ENCODE data around the gene GPR78.

The GPR78 gene

GRCh38 chr4:8601556-8601955, 21.4 kb downstream of the GPR78 start:
- DNase-seq = no peak

GRCh38 chr4:8602686-8603430, 22.7 kb downstream of the GPR78 start:
- no peak for DNase-seq

- no peak for DNase-seq
These were observed 23.7 kb downstream of the GPR78 start for GRCh38 chr4:8603931-8604330.

GRCh38 chr4:8605289-8605688, 25.1 kb downstream of the GPR78 start:
- DNase-seq = no peak

- no peak for DNase-seq
These were observed 26.3 kb downstream of the GPR78 start for GRCh38 chr4:8606476-8606875.

GRCh38 chr4:8606966-8607365, 26.8 kb downstream of the GPR78 start:
- DNase-seq = no peak

GRCh38 chr4:8607603-8608481, 27.6 kb downstream of the GPR78 start:
- peak in 1 of 2 donors; percentile 7 for DNase-seq

GRCh38 chr4:8608714-8609391, 28.7 kb downstream of the GPR78 start:
- no peak for DNase-seq

GRCh38 chr4:8609406-8609805, 29.2 kb downstream of the GPR78 start:
- no peak for DNase-seq

- DNase-seq = no peak
These were observed 29.7 kb downstream of the GPR78 start for GRCh38 chr4:8609824-8610350.

- no peak for DNase-seq
These were observed 30.8 kb downstream of the GPR78 start for GRCh38 chr4:8610858-8611616.

- no peak for DNase-seq
These were observed 32.5 kb downstream of the GPR78 start for GRCh38 chr4:8612646-8613045.

- no peak for DNase-seq
These were observed 33.5 kb downstream of the GPR78 start for GRCh38 chr4:8613421-8614364.

GRCh38 chr4:8614365-8615193, 34.4 kb downstream of the GPR78 start:
- DNase-seq = no peak

GRCh38 chr4:8615366-8615765, 35.2 kb downstream of the GPR78 start:
- no peak for DNase-seq

GRCh38 chr4:8615921-8616787, 36.0 kb downstream of the GPR78 start:
- DNase-seq = no peak

- no peak for DNase-seq
These were observed 36.6 kb downstream of the GPR78 start for GRCh38 chr4:8616831-8617230.

- no peak for DNase-seq
These were observed 37.4 kb downstream of the GPR78 start for GRCh38 chr4:8617486-8618040.

- no peak for DNase-seq
These were observed 38.2 kb downstream of the GPR78 start for GRCh38 chr4:8618421-8618820.

All from CD4-positive, alpha-beta T cell treated with Interferon alpha-2 for 1 hour (primary cell).